GM12891 (cell line): ENCODE results near the gene PRKRIP1.

ENCODE experiments used
- PAX5 ChIP-seq: IDR thresholded peaks from 2 replicates; pipeline ENCODE4 v1.6.1; 2011; ENCODE audit warnings: low read length, moderate library complexity, mild to moderate bottlenecking; ENCODE audit not compliant: insufficient read depth, severe bottlenecking
- POLR2A ChIP-seq: IDR thresholded peaks from 2 replicates; pipeline ENCODE4 v1.6.1; 2011; ENCODE audit warnings: low read depth, low read length, control low read depth
- POLR2AphosphoS5 ChIP-seq: IDR thresholded peaks from 2 replicates; pipeline ENCODE4 v1.6.1; 2011; ENCODE audit warnings: low read depth, low read length, control low read depth
- POU2F2 ChIP-seq: IDR thresholded peaks from 2 replicates; pipeline ENCODE4 v1.6.1; 2011; ENCODE audit warnings: low read depth, mild to moderate bottlenecking, control low read depth, low read length, moderate library complexity
- SPI1 ChIP-seq: IDR thresholded peaks from 2 replicates; pipeline ENCODE4 v1.6.1; 2011; ENCODE audit warnings: low read depth, low read length, control low read depth
- TAF1 ChIP-seq: IDR thresholded peaks from 2 replicates; pipeline ENCODE4 v1.6.1; 2011; ENCODE audit warnings: low read depth, low read length, control low read depth

DNA sequence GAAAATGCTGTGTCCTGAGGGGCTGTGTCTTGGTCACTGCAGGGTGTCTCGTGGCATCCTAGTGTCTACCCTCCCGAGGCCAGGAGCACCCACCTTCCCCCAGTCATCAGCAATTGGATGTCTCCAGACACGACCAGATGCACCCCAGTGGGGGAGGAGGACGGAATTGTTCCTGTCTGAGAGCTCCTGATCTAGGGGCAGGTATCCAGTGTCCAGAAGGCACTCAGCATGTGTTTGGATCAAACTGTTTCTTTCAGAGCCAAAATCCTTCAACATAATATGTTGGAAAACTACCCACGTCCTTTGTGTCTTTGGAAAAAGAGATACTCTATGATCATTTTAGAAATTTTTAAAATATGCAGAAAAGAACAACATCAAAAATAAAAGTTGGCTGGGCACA is 16.9 kb downstream of the PRKRIP1 start:
- TF ChIP-seq POLR2AphosphoS5: no peak
- no peak for TF ChIP-seq POLR2A
- TF ChIP-seq TAF1: no peak
- TF ChIP-seq SPI1: no peak
- no peak for TF ChIP-seq POU2F2
- no peak for TF ChIP-seq PAX5
